Measurements from ENCODE around the gene PPP2R2C. TPM values are rescaled to one million over a fixed set of nuclear protein-coding genes. Genes with fewer than 3 reads are reported as not detected.

PPP2R2C gene
- total RNA-seq, 1 donor from 2014 or later = 0.20 TPM

DNA sequence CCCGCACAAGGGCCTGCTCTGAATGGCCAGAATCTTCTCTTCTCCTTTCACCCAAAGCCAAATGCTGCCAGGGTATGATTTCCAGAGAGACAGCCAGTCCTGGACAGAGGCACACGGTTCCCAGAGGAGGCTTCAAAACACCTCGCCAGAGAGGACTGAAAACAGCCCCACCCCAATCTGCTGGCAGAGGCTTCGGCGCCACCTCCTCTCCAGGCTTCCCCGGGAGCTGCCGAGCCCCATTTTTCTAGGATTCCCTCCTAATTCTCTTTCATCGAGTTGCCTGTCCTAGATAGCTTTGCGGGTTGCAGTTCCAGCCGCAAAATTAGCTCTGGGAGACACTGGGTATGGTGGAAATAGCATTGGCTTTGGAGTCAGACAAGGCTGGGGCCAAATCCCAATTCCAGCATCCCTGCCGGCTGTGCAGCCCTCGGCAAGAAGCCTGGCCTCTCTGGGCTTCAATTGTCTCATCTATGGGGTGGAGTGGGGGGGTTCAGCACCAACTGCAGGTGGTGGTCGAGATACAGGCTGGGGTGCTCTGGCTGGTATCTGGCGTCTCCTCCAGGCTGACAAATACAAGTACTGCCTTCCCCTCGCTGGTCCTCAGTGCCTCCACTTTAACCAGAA is 22.6 kb downstream of the PPP2R2C start:
- DNase-seq (ENCODE audit: low read depth) = no peak

DNA sequence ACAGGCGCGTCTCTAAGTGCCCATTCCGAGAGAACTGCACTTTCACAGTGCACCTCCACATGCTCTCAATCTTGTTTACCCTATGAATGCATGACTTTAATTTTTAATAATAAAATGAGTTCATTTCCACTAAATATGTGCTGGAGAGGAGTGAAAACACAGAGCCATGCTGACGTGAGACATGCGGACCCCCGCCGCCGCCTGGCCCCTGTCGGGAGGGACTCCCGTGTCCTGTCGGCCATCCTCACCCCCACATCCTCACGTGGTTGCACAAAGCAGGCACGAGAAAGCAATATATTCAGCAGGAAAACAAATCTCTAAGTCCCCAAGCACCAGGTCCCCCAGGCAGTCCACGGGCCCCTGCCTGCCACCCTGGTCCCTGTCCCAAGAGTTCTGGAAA is 23.1 kb downstream of the PPP2R2C start:
- DNase-seq (ENCODE audit: low read depth) = no peak

DNA sequence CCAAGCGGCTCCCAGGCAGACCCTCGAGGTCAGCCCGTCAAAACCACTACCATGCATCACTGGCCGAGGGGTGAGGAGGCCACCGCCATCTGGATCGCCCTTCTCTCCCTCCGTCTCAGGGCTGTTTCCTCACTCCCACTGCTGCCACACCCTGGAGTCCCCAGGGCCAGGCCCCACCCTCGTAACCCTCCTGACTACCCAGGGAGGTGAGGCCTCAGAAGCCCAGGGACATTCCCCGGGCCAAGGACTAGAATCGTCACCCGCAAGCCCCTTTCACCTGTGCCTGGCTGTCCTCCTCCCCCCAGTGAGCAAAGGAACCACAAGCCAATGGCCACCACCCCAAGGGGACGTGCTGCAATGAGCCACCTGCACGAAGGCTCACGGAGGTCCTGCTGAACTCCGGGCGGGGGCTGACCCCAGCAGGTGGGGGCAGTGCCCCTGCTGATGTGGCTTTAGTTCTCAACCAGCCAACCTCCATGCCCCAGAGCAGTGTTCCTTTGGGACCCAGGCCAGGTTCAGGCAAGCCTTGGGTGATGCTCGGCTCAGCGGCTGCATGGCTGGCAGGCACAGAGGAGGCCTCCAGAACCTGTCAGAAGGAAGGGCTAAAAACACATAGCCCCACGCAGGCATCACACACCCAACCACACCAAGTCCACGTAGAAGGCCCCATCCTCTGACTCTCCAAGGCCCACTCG is 23.8 kb downstream of the PPP2R2C start:
- no peak for DNase-seq (ENCODE audit: low read depth)

DNA sequence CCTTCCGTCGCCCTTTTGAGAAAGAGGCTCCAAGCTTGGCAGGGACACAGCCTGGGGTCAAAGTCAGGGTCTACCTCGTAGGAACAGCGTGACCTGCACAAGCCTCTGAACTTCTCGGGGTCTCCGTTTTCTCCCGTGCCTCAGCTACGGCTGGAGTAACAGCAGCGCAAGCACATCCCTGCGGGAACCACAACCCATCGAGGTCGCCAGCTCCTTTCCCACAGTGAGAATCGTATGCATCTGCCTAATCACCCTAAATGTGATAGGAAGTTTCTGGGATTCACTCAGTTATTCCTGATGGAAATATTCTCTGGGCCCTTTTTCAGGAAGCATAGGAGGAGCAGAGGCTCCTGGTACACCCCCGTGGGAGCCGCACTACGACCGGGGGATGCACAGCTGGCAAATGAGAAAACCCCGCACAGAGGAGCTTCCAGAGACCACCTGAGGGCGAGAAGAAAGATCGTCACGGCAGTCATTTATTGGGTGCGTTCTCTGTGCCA is 24.7 kb downstream of the PPP2R2C start:
- DNase-seq (ENCODE audit: low read depth) = no peak

DNA sequence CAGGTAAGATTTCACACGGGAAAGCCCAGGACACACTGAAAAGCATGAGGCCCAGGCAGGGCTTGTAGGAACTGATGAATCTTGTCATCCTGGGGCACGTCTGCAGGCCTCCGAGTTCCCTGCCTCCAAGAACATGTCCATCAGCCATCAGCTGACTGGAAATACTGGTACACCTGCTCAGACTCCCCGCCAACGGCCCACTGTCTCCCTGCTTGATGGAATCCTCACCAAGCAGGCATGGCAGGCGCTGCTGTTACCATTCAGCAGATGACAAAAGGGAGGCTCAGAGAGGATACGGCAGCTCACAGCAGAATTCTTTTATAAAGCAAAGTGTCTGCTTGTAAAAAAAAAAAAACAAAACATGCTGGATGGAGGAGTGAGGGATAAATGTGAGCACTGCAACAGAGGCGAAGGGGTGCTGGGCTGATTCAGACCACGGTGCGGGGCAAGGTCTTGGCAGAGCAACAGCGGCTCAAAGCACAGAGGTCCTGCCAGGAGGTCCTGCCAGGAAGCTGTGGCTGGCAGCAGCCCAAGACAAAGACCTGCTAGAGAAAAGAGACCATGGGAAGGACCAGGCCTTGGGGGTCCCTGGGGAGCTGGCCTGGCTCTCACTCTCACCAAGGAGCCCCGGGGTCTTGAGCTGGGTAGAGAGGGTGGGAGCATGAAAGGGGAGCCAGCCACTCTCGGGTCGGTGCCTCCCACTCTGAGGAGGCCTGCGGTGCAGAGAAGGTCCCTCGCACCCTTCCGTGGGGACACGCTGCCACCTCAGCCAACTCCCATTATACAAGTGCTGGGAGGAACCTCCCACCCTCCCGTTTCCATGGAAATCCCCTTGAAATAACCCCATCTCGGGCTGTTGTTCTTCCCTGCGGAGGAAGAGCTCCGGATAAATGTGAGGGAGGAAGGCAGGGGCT is 25.6 kb downstream of the PPP2R2C start:
- no peak for DNase-seq (ENCODE audit: low read depth)

DNA sequence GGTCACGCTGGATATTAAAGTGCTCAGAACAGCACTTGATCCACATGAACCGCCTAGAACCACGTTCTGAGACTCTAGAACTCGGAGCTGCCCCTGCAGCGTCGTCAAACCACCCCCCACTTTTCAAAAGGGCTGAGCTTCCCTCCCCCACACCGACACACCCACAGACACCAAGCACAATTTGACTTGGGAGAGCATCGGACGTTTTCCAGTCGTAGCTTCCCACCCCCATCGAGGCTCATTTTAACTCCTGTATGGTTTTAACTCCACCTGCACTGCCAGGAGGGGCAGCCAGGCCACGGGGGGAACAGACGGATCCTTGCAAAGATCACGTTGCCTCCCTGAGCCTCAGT is 26.3 kb downstream of the PPP2R2C start:
- DNase-seq (ENCODE audit: low read depth) = no peak

DNA sequence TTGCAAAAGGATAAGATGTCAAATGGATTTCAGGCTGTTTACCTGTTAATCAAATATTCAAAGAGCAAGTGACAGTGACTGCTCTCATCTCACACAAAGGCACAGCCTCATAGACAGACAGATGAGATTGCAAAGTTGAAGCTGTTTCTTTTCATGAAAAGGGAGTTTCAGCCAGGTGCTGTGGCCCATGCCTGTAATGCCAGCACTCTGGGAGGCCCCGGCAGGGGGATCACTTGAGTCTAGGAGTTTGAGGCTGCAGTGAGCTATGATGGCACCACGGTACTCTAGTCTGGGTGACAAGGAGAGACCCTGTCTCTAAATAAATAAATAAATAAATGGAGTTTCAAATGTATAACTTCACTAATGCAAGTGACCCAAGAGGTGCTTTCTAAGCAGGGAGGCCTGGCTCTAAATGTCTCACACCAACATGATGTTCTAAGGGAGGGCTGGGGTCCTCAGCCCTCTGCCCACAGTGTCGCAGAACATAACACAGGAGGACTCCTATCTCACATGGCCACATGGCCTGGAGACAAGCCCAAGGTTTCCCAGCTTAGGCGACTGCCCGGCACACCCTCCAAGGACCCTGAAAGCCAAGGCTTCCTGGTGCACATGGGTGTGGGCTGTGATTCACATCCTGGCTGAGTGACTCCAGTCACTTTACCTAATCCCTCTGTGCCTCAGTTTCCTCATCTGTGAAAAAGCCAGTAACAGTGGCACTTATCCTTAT is 26.8 kb downstream of the PPP2R2C start:
- DNase-seq (ENCODE audit: low read depth) = no peak

DNA sequence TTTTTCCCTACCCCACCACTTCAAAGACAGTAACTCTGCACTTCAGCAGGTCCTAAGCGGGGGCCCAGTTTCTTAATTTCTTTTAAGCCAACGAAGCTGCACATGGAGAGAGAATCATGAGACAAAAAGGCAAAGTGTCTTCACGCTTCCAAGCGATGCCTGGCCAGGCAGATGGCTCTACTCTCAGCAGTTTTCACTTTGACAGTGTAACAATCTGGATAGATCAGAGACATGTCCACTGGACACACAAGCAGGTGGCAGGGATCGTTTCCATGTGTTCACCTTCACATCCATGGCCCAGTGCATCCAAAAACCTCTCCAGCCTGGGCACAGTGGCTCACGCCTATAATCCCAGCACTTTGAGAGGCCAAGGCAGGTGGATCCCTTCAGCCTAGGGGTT is 27.8 kb downstream of the PPP2R2C start:
- DNase-seq (ENCODE audit: low read depth) = no peak

DNA sequence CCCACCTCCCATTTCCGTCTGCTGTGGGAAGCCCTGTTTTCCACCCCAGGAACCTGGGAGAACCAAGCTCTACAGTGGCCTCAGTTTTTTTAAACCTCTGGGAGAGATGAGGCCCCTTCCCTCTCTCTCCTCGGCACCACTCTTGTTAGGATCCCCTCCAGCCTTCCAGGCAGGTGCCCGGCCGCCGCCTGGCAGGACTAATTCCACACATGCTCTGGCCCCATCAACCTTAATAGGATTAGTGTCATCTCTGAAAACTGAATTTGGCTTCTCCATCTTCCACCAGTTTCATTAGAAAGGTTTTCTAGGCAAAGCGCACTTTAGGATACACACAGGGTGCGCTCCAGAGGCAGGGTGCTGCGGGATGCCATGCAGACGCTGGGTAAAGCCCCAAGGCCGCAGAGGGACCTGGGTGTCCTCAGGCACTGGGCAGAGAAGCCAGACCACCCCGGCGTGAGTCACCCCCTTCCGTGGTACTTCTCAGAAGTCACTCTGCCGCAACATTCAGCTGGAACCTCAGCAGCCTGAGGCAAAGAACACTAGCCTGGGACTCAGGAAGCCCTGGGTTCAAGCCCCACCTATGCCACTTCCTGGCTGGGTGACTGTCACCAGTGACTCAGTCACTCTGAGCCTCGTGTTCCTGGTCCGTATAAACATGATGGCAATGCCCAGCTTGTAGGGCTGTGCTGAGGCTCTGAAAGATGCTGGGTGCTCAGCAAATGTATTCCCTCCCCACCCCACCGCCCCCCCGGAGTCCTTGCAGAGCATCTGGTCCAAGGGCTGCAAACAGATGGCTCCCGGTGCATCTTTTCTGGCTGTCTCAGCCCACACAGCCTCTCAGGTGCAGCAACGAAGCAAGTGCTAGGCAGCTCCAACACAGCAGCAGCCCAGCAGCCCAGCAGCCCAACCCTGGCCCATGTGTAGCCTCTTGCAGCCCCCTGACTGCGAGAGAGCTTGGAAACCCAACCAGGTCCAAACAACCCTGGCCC is 29.1 kb downstream of the PPP2R2C start:
- no peak for DNase-seq (ENCODE audit: low read depth)

DNA sequence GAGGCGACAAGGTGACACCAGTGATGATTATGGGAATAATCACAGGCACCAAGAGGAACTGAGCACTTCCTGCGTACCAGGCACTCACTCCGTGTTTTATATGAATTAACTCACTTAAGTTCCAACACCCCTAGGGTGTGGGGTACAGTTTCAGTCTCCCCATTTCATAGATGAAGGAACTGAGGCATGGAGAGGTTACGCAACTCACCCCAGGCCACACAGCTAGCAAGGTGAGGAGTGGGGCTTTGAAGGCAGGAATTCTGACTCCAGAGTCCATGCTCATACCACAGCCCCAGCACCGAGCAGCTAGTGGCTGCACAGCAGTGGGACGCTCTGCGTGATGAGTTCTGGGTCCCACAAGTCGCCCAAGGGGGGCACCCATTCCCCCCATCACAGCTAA is 29.9 kb downstream of the PPP2R2C start:
- DNase-seq (ENCODE audit: low read depth) = no peak

DNA sequence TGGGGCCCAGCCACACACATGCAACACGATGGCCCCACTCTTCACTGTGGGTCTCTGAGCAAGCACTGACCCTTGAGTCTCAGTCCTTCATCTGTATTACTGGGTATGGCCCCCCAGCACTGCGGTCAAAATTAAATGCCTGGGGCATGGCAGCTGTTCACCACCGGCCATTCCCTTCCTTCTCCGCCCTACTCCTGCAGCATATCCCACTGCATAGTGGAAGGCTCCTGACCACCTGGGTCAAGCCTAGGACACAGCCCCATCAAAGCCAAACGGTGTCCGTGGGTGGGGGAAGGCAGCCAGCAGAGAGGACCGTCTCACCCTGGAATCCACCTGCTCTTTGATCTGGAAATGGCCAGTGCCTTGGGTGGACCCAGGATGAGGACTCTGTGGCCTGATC is 30.7 kb downstream of the PPP2R2C start:
- no peak for DNase-seq (ENCODE audit: low read depth)

DNA sequence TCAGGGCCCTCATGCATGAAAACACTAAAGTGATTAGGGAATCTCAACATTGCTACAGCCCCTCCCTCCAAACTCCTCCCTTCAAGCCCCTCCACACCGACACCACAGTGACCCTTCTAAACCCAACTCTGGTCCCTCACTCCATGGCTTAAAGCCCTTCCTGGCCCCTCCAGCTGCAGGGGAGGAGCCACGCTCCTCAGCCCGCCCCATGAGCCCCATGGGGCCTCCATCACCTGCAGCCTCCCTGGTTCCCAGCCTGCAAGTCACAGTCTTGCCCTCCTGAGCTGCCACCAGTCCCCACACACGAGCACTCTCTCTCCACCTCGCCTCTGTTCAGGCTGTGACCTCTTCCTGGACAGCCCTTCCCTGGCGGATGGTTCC is 31.2 kb downstream of the PPP2R2C start:
- no peak for DNase-seq (ENCODE audit: low read depth)

DNA sequence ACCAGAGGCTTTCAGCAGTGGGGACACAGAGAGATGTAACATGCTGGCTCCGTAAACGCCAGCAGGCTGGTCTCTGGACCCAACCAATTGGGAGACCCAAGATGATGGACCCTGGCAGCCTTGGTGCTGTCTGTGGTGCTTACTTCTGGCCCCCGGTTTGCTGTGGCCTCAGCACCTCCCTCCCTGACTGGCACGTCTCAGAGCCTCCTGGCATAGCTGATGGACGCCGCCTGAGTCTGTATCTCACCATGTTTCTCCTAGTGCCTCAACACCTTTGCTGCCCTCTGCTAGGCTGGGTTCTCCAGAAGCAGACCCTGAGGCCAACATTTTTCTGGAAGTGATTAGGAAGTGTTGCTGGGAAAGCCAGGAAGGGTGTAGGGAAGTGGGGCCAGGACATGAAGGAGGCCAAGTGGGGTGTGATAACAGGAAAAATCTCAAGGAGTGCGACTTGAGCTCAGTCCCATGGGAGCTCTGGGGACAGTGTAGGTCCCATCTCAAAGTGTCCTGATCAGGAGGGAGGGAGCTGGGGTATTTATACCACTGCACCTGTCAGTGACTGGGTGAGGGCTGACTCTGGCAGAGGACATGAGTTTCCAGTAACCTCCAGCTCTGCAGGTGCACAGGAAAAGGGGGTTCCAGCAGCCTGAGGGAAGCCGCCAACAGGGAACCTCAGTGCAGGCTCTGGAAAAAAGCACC is 31.8 kb downstream of the PPP2R2C start:
- DNase-seq (ENCODE audit: low read depth) = no peak

DNA sequence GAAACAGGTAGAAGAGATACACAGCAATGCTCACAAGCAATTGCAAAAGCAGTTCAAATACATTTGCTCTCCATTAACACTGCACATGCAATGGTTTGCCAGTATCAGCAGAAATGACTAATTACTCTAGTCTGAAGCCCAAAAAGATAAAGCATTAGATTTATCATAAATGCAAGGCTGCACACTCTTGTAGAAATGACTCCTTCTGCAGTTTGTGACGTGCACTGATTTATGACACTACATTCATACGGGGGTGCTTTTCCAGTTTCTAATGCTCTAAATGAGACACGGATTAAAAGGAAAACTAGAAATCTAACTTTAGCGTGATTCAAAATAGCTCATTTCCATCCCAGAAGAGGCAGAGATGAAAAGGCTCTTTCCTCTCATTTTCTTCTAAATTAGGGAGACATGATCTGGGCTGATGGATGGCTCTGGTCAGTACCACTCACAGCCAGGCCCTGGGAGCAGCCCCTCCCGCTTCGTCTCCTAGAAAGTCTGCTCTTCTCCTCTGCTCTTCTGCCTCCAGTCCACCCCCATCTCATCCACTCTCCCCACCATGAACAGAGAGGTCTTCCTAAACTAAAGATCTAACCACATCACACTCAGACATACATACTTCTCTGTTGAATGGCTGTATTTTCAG is 33.2 kb downstream of the PPP2R2C start:
- DNase-seq (ENCODE audit: low read depth) = no peak

DNA sequence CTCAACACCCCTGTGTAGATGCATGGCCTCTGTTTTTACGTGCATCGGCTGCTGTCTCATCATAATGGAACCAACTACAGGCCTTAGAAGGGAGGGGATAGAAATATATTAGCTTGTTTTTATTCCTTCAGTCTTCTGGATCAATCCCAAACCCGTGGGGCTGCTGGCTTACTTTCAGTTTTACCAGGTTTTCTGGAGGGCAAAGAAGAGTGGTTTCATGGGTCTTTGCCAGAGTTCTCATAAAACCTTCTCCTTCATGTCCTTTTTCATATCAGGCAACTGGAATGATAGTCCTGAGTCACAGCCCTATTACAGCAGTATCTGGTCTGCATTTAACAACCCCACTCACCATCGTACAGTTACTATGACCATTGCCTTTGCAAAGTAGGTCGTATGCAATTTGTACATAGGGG is 34.6 kb downstream of the PPP2R2C start:
- no peak for DNase-seq (ENCODE audit: low read depth)

DNA sequence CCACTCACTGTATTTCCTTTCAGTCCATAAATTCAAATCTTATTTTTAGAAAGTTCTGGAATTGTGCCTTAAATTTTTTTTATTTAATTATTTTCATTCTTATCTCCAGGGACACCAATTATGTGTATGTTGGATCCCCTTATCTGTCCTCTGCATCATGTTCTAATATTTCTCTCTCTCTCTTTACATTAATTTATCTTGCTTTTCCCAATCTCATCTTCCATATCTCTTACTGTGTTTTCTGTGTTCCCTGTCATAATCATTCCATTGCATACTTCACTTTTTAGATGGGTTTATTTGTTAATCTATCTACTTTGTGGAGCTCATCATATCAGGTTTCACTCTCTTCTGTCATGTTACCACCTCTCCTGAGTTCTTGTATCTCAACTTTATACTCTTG is 37.4 kb downstream of the PPP2R2C start:
- DNase-seq (ENCODE audit: low read depth) = no peak

DNA sequence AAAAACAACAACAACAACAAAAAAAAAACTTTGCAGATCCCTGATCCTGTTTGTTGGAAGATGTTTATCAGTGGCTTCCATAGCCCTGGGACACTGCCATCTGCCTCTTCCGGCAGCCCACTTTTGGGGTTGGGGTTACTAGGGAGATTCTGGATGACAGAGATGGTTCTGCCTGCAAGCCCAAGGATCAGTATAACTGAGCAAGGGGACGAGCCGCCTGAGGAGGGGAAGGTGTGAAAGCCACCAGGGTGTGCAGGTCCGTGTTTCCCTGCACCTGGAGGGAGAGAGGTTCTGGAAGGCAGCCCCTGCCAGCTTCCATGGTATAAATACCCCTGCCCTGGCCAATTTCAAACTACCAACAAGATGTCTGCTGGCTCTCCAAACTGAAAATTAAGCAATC is 41.5 kb downstream of the PPP2R2C start:
- no peak for DNase-seq (ENCODE audit: low read depth)

DNA sequence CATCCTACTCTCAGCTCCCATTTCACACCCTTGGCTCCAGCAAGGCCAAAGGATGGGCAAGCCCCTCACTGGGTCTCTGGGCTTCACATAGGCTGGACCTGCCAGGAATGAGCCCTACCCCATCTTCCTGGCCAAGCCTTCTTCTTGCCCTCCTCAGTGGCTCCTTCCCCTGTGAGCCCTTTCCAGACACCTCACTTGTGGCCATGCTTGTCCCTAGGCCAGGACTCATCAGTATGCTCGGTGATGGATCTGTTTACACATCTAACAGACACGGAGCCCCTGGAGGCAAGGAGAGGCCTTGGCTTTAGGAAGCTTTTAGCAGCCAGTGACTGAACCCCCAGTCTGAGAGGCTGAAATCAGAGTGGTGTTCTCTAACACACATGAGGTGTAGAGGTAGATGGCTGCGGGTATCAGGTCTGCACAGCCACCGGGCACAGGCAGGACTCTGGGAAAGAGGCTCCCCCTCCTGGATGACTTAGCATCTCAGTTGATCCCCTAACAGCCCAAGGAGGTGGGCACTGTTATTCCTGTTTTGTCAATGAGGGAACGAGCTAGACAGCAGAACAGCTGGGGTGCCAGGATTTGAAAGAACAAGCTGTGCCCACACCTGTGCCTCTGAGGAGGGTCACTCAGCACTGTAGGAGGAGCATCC is 44.8 kb downstream of the PPP2R2C start:
- DNase-seq (ENCODE audit: low read depth) = no peak
